Measurements from ENCODE around the gene CLIC3.

The CLIC3 gene

GRCh38 chr9:136963341-136963740, 33.0 kb downstream of the CLIC3 start:
- DNase-seq = no peak

DNA sequence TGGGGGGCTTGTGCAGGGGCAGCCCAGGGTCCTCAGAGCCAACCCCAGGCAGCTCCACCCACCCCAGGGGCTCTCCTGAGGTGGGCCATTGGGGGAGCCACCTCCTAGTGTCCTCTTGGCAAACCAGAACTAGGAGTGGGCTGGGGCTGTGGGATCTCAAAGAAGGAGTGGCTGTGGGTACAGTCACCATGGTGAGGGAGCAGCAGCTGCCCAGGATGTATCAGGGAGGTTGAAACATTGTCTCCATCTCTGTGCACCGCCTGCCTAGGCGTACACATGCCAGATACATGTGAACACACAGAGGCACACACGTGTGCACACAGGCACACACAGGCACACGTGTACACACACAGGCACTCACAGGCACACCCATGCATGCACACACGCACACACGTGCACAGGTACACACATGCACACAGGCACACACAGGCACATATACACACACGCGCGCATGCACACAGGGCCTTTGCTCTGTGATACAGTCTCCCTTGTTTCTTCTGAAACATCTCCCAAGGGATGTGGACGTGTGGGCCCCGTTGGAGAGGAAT, 33.6 kb downstream of the CLIC3 start:
- no peak for DNase-seq

DNA sequence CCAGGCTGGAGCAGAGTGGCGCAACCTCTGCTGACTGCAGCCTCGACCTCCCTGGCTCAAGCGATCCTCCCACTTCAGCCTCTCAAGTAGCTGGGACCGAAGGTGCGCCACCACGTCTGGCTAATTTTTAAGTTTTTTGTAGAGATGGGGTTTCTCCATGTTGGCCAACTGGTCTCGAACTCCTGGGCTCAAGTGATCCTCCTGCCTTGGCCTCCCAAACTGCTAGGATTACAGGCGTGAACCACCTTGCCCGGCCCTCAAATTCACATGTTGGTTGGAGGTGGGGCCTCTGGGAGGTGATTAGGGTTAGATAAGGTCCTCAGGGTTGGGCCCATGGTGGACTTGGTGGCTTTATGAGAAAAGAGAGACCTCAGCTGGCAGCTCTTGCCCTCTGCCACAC, 34.2 kb downstream of the CLIC3 start:
- no peak for DNase-seq

DNA sequence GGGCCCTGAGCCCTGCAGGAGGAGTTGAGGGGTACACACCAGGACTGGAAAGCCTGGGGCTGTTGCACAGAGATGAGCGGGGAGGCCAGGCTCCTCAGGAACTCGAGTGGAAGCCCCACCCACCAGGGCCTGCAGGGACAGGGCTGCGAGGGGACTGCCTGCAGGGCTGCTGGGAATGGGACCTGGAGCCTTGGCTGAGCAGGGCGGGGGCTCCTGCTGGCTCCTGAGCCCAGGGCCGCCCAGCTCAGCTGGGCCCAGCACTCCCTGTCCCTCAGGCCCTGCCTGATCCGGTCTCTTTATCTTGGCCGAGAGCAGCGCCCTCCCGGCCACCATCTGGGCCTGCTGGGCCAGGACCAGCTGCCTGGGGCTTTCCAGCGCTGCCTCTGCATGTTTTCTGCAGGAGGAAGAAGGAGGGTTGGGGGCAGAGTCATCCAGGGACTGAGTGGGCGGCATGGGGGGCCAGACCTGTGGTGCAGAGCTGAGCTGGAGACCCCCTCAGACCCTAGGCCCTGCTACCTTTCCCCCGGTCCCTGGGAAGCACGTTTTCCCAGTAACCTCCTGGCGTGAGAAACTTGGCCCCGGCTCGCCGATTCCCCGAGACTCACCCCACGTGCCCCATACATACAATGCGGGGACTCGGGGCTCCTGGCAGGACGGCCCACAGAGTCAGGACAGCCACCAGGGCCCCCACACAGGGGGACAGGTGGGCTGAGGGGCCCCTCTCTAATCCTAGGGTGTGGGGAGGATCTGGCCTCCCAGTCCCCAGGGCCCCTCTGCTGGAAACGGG, 34.9 kb downstream of the CLIC3 start:
- no peak for DNase-seq

GRCh38 chr9:136960938-136961275, 35.5 kb downstream of the CLIC3 start:
- DNase-seq = no peak

DNA sequence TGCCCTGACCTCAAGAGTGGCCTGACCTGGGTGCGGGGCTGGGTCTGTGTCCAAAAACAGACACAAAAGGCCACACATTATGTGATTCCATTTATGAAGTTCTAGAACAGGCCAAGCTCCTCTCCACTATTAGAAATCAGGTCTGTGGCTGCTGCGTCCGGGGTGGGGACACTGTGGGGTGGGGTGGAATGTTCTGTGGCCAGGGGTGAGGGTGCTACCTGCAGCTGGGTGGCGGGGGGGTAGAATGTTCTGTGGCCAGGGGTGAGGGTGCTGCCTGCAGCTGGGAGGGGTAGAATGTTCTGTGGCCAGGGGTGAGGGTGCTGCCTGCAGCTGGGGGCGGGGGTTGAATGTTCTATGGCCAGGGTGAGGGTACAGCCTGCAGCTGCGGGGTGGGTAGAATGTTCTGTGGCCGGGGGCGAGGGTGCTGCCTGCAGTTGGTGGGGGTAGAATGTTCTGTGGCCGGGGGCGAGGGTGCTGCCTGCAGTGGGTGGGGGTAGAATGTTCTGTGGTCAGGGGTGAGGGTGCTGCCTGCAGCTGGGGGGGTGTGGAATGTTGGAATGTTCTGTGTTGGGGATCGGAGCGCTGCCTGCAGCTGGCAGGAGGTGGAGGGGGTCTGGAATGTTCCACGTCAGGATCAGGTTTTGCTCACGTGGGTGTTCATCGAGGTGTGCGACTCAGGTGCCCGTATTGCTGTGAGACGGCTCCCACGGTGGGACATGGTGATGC, 36.0 kb downstream of the CLIC3 start:
- no peak for DNase-seq

- no peak for DNase-seq
Measured at GRCh38 chr9:136958898-136959850, 37.2 kb downstream of the CLIC3 start.

DNA sequence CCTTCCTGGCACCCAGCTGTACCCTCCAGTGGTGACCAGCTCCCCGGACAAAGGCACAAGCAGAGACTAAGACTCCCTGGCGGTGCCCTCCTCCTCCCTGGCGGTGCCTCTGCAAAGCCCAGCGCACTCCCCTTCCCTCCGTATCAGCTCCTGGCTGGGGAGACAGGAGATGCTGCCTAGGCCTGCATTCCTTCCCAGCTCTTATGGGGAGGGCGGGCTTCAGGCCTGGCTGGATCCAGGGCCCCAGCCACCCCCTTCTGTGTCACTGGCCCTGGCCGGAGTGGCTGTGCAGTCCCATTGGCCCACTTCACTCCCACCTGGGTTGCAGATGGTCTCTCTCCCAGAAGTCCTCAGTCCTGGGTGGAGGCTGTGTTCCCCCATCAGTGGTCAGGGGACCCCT, 37.9 kb downstream of the CLIC3 start:
- no peak for DNase-seq

GRCh38 chr9:136957901-136958300, 38.5 kb downstream of the CLIC3 start:
- DNase-seq = no peak

DNA sequence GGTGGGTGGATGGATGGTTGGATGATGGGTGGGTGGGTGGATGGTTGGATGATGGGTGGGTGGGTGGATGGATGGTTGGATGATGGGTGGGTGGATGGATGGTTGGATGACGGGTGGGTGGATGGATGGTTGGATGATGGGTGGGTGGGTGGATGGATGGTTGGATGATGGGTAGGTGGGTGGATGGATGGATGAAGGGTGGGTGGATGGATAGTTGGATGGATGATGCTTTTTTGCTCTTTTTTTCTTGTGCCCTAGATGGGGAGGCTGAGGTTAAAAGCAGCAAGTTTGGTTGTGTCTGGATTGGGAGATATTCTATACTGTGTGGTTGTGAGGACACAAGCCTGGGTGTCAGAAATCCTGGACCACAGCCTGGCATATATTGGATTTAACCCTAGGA, 38.9 kb downstream of the CLIC3 start:
- no peak for DNase-seq

GRCh38 chr9:136956604-136957003, 39.8 kb downstream of the CLIC3 start:
- no peak for DNase-seq

DNA sequence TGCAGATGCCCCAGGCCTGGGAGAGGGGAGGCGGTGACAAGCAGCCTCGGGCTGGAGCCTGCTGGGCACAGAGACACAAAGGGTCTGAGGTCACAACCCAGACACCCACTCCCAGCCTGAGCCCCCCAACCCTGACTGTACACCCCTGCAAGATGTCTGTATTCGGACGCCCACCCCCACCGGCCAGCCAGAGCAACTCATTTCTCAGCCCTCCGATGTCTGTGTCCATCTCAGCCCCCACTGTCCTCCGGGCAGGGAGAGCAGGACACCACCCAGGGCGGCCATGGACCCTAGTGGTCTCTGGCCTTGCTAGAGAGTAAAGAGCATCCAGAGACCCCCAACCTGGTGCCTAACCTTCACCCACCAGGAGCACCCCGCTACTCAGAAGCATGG, 40.4 kb downstream of the CLIC3 start:
- no peak for DNase-seq

DNA sequence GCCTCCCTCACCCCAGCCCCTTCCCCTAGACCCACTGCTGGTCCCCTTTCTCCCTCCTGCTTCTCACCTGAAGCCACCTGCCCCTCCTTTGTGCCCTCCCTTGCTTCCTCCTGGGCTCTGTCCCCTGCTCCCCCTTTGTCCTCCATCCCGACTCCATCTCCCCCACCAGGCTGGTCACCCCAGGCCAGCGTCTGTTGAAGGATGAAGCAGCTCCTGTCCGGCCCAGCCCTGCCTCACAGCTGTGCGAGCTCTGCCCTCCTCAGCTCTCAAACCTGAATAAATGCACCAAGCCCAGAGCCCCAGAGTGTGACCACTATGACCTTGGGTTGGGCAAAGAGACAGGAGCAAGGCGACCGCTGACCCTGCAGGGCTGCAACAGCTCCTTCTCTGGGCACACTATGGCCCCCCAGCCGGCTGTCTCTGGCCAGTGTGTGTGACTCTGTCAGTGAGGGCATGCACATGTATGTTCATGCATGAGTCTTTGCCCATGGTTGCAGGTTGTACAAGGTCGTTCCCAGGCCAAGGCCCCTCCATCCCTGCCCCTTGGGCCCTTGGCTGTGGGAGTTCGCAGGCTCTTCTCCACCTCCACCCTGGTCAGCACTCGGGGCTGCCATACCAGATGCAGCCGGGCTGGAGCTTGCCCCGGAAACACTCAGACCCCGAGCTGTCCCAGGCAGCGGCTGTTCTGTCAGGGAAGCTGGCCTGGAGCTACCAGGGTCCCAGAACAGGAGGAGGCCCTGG, 41.0 kb downstream of the CLIC3 start:
- DNase-seq = no peak

GRCh38 chr9:136954270-136955083, 41.9 kb downstream of the CLIC3 start:
- no peak for DNase-seq

GRCh38 chr9:136953771-136954269, 42.5 kb downstream of the CLIC3 start:
- DNase-seq = no peak

DNA sequence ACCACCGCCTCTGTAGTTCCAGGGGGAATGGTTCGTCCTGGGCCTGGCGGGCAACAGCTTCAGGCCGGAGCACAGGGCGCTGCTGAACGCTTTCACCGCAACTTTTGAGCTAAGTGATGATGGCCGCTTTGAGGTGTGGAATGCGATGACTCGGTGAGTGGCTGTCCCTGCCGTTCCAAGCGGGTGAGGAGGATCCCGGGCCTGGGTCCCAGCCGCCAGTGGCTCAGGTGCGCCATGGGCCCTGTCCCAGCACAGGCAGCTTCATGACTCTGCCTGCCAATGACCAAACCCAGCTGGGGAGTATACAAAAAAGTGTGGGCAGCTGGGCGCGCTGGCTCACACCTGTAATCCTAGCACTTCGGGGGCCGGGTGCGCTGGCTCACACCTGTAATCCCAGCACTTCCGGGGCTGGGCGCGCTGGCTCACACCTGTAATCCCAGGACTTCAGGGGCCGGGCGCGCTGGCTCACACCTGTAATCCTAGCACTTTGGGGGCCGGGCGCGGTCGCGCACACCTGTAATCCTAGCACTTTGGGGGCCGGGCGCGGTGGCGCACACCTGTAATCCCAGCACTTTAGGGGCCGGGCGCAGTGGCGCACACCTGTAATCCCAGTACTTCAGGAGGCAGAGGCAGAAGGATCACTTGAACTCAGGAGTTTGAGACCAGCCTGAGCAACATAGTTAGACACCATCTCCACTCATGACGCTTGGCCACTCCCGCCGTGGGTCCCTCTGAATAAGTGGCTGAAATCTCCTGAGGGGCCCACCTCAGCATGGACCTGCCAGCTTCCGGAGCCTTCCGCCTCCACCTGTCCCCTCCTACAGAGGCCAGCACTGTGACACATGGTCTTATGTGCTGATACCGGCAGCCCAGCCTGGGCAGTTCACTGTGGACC, 43.2 kb downstream of the CLIC3 start:
- no peak for DNase-seq

DNA sequence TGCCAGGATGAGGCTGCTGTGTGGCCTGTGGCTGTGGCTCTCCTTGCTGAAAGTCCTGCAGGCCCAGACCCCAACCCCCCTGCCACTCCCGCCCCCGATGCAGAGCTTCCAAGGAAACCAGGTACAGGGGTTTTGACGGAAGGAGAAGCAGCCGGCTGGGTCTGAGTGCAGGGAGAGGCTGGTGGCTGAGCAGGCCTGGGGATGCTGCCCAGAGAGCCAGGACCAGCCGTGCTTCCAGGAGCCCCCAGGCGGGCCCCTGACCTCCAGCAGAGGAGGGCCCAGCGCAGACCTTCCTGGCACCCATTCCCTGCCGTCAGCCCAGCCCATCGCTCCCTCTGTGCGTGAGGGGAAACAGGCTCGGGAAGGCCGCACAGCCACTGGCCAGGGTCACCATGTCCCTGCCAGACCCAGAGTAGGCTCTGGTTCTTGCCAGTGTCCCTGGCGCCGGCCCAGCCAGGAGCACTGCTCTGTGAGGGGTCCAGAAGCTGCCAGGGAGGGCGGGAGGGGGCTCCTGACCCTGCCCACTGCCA, 44.0 kb downstream of the CLIC3 start:
- DNase-seq = no peak

DNA sequence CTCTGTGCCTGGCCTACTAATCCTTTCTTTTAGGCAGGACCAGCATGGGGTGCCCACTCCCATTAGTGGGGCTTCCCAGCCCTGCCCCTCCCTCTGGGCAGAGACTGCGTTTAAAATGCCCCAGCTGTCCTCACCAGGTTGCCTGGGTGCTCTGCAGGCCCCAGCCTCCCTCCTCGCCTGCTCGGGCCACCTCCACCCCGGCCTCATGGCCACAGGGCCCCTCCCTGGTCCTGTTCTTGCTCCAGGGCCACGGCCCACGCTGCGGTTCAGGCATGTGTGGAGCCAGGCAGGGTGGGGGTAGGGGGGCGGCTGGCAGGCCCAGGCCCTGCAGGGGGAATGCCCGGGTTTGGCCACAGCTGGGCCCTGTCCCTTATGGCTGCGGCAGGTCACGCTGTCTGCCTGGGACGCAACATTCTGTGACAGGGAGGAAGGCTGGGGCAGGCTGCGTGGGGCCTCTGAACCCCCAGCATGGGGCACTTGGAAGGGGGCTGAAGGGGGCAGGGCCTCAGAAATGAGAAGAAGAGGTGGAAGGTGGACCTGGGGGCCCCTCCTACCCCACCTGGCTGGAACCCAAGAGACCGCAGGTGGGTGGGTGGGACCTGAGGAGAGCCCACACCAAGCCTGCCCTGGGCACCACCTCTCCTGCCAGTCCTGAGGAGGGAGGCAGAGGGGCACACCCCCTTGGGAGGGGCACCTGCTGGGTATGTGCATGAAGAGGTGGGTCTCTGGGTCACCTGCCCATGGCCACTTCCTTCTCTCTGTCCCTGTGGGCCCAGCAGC, 44.6 kb downstream of the CLIC3 start, which contains the start of gene LCN12:
Gene LCN12 (plus strand): TSS at position 733 of the 780 bp plus-strand sequence. CDS start 55 bp downstream, outside the sequence.
- peak; percentile 20 for DNase-seq
